Neutrophil (primary cell): ENCODE data around the gene MYD88.

Source experiments
- H3K27ac ChIP-seq: fragments of 200-600 bp; sonication (generic); 2 replicates; pipeline ENCODE4 v1.5.1; 2016; ENCODE audit warnings: mild to moderate bottlenecking, moderate library complexity
- H3K27me3 ChIP-seq: fragments of 200-600 bp; sonication (generic); 2 replicates; pipeline ENCODE4 v1.6.0; 2016; ENCODE audit warnings: mild to moderate bottlenecking
- H3K36me3 ChIP-seq: fragments of 200-600 bp; sonication (generic); 2 replicates; pipeline ENCODE4 v1.5.1; 2017
- H3K4me1 ChIP-seq, 2 experiments: fragments of 200-600 bp in 1 of 2; sonication (generic) in 1 of 2; 1 replicate in 1 of 2; 2 replicates in 1 of 2; pipeline versions ENCODE4 v1.5.1 to v1.6.1; 2013 to 2016; ENCODE audit warnings: low read depth in 1 of 2, low read length in 1 of 2, mild to moderate bottlenecking in 1 of 2, moderate library complexity in 1 of 2; ENCODE audit not compliant: control insufficient read depth in 1 of 2, insufficient read depth in 1 of 2
- H3K4me3 ChIP-seq, 2 experiments: fragments of 200-600 bp in 1 of 2; sonication (generic) in 1 of 2; 1 replicate in 1 of 2; 2 replicates in 1 of 2; pipeline ENCODE4 v1.5.1; 2013 to 2016; ENCODE audit warnings: low read depth in 1 of 2, low read length in 1 of 2, mild to moderate bottlenecking in 1 of 2, moderate library complexity in 1 of 2
- H3K9me3 ChIP-seq: fragments of 200-600 bp; sonication (generic); 2 replicates; pipeline ENCODE4 v1.5.1; 2016
- TF ChIP-seq, protein P1 (sequence below): fragments of 200-600 bp; sonication (generic); IDR thresholded peaks from 2 replicates; pipeline ENCODE4 v1.5.1; 2016; ENCODE audit warnings: antibody characterized with exemption

MYD88 gene

GRCh38 chr3:38110314-38111050 is 28.0 kb upstream of the MYD88 start:
- H3K27me3 ChIP-seq = no peaks in the 10 kb centered on the region
- no peak overlapping the region for H3K4me3 ChIP-seq
- TF ChIP-seq, protein P1, sequence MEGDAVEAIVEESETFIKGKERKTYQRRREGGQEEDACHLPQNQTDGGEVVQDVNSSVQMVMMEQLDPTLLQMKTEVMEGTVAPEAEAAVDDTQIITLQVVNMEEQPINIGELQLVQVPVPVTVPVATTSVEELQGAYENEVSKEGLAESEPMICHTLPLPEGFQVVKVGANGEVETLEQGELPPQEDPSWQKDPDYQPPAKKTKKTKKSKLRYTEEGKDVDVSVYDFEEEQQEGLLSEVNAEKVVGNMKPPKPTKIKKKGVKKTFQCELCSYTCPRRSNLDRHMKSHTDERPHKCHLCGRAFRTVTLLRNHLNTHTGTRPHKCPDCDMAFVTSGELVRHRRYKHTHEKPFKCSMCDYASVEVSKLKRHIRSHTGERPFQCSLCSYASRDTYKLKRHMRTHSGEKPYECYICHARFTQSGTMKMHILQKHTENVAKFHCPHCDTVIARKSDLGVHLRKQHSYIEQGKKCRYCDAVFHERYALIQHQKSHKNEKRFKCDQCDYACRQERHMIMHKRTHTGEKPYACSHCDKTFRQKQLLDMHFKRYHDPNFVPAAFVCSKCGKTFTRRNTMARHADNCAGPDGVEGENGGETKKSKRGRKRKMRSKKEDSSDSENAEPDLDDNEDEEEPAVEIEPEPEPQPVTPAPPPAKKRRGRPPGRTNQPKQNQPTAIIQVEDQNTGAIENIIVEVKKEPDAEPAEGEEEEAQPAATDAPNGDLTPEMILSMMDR = no peak
- H3K9me3 ChIP-seq = no peaks in the 10 kb centered on the region
- peaks cover 64 to 65% of the 10 kb centered on the region in 2 experiments for H3K4me1 ChIP-seq
- H3K36me3 ChIP-seq = peaks cover under 1% of the 10 kb centered on the region
- peak overlapping the region; percentile 84 for H3K27ac ChIP-seq

DNA sequence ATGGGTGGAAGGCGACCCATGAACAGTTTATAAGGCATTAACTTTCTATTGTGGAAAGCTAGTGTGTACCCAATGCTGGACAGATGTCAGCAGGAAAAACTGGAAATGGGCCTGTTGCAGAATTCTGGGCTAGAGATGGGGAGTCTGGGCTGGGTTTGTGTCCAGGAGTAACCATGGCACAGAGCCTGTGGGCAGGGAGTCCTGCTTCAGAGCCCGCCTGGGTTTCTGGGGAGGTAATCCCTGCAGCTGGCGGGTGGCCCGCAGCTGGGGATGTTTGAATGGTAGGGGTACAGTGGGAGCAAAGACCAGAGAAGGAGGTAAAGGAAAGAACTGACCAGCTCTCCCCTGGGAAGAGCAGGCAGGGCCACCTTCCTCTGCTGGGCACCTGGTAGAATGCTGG is 27.3 kb upstream of the MYD88 start:
- H3K4me3 ChIP-seq = no peak overlapping the region
- peaks cover 61% of the 10 kb centered on the region in 2 experiments for H3K4me1 ChIP-seq
- TF ChIP-seq, protein P1 = no peak
- H3K27me3 ChIP-seq = no peaks in the 10 kb centered on the region
- peaks cover 5% of the 10 kb centered on the region for H3K36me3 ChIP-seq
- no peaks in the 10 kb centered on the region for H3K9me3 ChIP-seq
- H3K27ac ChIP-seq = peak overlapping the region; percentile 40

GRCh38 chr3:38111696-38112377 is 26.6 kb upstream of the MYD88 start:
- H3K9me3 ChIP-seq = no peaks in the 10 kb centered on the region
- H3K4me3 ChIP-seq = no peak overlapping the region
- peaks cover 54% of the 10 kb centered on the region in 2 experiments for H3K4me1 ChIP-seq
- peak overlapping the region; percentile 40 for H3K27ac ChIP-seq
- no peaks in the 10 kb centered on the region for H3K27me3 ChIP-seq
- TF ChIP-seq, protein P1 = no peak
- H3K36me3 ChIP-seq = peaks cover 12% of the 10 kb centered on the region

DNA sequence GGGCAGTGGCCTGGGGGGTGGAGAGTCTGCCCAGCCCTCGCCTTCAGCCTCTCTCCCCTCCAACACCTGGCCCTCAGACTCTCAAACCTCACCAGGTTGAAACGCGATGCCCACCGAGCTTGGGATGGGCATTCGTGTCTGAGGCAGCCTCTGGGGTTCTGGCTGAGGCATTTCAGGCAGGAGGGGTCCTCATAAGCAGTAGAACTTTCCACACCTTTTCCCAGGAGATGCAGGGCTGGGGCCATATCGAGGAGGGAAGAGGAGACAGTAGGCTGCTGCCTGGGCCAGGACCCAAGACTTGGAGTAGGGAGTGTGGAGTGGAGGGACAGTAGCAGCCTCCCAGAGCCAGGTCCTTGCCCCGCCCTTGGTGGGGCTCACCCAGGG is 26.1 kb upstream of the MYD88 start:
- H3K4me1 ChIP-seq = peaks cover 49% of the 10 kb centered on the region in 2 experiments
- H3K27ac ChIP-seq = no peak overlapping the region
- no peak overlapping the region for H3K4me3 ChIP-seq
- no peaks in the 10 kb centered on the region for H3K9me3 ChIP-seq
- H3K27me3 ChIP-seq = no peaks in the 10 kb centered on the region
- H3K36me3 ChIP-seq = peaks cover 17% of the 10 kb centered on the region
- TF ChIP-seq, protein P1 = no peak

GRCh38 chr3:38114052-38114874 is 24.2 kb upstream of the MYD88 start:
- Histone ChIP-seq H3K9me3 (no peaks in the 10 kb centered on the region), H3K36me3 (peaks cover 36% of the 10 kb centered on the region), H3K27me3 (no peaks in the 10 kb centered on the region), H3K4me3 (no peak overlapping the region), H3K4me1 (peaks cover 34 to 35% of the 10 kb centered on the region in 2 experiments), H3K27ac (no peak overlapping the region)
- TF ChIP-seq, protein P1 = no peak
